ENCODE data around the gene SUN2.

DNA sequence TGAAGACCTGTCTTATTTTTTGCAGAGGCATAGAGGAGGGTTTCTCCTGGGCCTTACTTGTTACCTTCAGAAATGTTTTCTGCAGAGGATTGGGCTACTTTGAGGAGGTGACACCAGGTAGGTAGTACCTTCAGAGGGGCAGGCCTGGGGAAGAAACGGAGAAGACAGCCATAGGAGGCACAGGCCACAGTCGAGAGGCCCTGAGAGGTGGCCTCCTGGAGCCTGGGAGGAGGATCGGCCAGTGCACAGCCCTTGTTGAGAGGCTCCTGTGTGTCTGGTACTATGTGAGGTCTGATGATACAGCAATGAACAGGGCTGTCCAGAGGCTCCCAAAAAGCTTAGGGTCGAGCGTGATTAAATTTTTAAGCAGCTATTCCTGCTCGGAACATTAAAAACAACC is 38.6 kb downstream of the SUN2 start:
- TF ChIP-seq, protein P1, sequence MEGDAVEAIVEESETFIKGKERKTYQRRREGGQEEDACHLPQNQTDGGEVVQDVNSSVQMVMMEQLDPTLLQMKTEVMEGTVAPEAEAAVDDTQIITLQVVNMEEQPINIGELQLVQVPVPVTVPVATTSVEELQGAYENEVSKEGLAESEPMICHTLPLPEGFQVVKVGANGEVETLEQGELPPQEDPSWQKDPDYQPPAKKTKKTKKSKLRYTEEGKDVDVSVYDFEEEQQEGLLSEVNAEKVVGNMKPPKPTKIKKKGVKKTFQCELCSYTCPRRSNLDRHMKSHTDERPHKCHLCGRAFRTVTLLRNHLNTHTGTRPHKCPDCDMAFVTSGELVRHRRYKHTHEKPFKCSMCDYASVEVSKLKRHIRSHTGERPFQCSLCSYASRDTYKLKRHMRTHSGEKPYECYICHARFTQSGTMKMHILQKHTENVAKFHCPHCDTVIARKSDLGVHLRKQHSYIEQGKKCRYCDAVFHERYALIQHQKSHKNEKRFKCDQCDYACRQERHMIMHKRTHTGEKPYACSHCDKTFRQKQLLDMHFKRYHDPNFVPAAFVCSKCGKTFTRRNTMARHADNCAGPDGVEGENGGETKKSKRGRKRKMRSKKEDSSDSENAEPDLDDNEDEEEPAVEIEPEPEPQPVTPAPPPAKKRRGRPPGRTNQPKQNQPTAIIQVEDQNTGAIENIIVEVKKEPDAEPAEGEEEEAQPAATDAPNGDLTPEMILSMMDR (conservative IDR thresholded peaks at IDR 0.05; ENCODE audit: low read depth, low read length), result no peak
- no peak for TF ChIP-seq EZH2phosphoT487 (IDR thresholded peaks at IDR 0.05; ENCODE audit: borderline replicate concordance, low read length)
- TF ChIP-seq EZH2 (IDR thresholded peaks at IDR 0.05; ENCODE audit: low read length, unreplicated experiment), result no peak

All from PC-3 (cell line).